Stimulated activated CD8-positive, alpha-beta memory T cell treated with anti-CD3 and anti-CD28 coated beads, Interleukin-12 subunit alpha, Interleukin-12 subunit beta, amount 100 ng/mL, for 24 hours (primary cell): Measurements from ENCODE around the gene CDSN.
"Not testable (repeated sequence)": the region's sequence is repeated elsewhere in the genome, so short reads cannot be mapped to it uniquely, and the experiment has no call there.

ENCODE experiments used
- DNase-seq: peaks from one replicate; pipeline ENCODE4 v3.0.0-alpha.2; 2020; ENCODE audit errors: extremely low read depth

The CDSN gene

GRCh38 chr6:31086788-31087440 is 33.3 kb downstream of the CDSN start:
- DNase-seq, result no peak

DNA sequence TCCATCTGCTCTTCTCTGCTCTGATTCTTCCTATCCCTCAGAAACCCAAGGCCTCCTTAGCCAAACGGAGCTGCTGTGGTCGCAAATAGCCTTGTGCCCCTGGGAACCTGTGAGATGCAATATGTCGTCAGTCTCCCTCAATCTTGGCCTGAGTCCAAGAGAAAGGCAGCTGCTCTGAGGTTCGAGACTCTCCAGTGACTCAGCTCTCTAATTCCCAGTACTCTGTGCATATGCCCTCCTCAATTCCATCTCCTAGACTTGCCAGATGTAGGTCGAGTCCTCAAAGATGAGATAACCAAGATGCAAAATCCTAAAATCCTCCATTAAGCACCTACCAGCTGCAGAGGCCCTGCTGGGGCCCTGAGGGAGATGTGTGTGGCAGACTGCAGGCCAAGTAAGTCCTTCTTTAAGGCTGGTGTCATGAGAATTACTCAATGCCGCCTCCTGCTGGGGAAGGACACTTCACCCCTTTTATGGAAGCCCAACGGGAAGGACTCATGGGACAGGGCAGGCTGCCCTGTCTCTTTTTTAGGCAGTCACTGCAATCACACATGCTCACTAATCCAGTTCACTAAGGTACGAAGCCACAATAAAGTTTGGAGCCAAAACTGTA is 36.4 kb downstream of the CDSN start:
- DNase-seq, result no peak

DNA sequence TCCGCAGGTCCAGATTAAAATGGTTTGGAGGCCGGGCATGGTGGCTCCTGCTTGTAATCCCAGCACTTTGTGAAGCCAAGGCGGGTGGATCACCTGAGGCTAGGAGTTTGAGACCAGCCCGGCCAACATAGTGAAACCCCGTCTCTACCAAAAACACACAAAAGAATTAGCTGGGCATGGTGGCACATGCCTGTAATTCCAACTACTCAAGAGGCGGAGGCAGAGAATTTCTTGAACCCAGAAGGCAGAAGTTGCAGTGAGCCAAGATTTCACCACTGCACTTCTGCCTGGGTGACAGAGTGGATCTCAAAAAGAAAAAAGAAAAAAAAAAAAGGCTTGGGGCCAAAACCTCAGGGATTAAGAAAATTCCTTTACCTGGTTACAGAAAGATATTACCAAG is 38.4 kb downstream of the CDSN start:
- no peak for DNase-seq

DNA sequence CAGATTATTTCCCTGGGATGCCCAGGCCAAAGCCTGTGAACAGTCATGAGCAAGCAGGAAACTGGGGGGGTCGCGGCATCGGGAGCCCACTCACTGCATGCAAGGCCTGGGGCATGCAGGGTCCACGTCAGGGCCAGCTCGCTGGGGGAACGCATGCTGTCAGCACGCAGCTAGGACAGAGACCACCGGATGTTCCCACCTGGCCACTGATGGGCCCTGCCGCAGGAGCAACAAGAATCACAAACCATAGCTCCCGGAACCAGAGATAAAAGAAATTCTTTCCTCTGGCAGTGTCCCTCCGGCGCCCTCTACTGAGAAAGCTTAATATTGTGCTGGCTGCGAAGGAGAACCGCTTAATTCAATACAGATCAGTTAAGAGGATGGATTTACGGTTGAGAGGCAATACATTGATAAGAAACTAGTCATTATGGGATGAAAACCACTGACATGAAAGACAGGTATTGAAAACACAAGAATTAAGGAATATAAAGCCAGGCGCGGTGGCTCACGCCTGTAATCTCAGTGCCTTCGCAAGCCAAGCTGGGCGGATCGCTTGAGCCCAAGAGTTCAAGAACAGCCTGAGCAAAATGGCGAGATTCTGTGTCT is 40.5 kb downstream of the CDSN start:
- no peak for DNase-seq

DNA sequence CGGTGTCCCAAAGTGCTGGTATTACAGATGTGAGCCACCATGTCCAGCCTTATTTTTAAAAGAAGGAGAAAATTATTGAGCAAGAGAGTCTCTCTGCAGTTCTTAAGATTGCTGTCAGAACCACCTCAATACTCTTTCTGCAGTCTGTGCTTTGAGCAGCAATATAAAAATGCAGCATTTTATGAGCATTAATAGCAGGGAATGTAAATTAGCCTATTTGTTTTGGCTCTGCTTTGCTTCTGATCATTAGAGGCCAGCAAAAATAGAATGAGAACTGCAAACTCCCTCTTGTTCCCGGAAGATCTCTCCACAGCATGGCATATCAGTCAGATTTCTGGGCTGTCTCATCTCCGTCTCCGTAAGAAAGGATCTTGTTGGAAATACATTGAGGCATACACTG is 43.6 kb downstream of the CDSN start:
- no peak for DNase-seq

GRCh38 chr6:31075528-31075927 is 44.7 kb downstream of the CDSN start:
- no peak for DNase-seq

GRCh38 chr6:31074401-31074800 is 45.8 kb downstream of the CDSN start:
- no peak for DNase-seq

- DNase-seq, result no peak
These were observed 49.5 kb downstream of the CDSN start for GRCh38 chr6:31070711-31071197.

- peak; percentile 22 for DNase-seq
These were observed 51.4 kb downstream of the CDSN start for GRCh38 chr6:31068669-31069340.

GRCh38 chr6:31067891-31068668 is 52.2 kb downstream of the CDSN start:
- DNase-seq, result not testable (repeated sequence)

DNA sequence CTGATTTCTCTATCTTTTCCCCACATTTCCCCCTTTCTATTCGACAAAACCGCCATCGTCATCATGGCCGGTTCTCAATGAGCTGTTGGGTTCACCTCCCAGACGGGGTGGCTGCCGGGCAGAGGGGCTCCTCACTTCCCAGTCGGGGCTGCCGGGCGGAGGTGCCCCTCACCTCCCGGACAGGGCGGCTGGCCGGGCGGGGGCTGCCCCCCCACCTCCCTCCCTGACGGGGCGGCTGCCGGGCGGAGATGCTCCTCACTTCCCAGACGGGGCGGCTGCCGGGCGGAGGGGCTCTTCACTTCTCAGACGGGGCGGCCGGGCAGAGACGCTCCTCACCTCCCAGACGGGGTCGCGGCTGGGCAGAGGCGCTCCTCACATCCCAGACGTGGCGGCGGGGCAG is 53.2 kb downstream of the CDSN start:
- DNase-seq, result not testable (repeated sequence)

- no peak for DNase-seq
These were observed 54.7 kb downstream of the CDSN start for GRCh38 chr6:31065556-31065955.
